ENCODE results near the gene NEGR1. TPM values are rescaled to one million over a fixed set of nuclear protein-coding genes. Genes with fewer than 3 reads are reported as not detected.

NEGR1 gene
- total and polyA plus RNA-seq, 3 donors from 2014 or later = 2.9 to 7.6 (median 3.1) TPM

- Histone ChIP-seq H3K4me1 (no peaks in the 10 kb centered on the region), H3K4me3 (no peak overlapping the region), H3K9me3 (no peaks in the 10 kb centered on the region), H3K27me3 (no peaks in the 10 kb centered on the region), H3K36me3 (ENCODE audit: low read depth, missing control alignments) (no peaks in the 10 kb centered on the region), H3K27ac (no peak overlapping the region)
- TF ChIP-seq POLR2A (IDR thresholded peaks at IDR 0.05) (no peak), CTCF (IDR thresholded peaks at IDR 0.05) (no peak)
- WGBS, 2 donors = 85 to 86% methylated on average over 4 of the region's 4 CpGs
- DNase-seq = no peak
- intact Hi-C loops (cut with DNase I; ENCODE audit: low total_unique reads) = no loop called here
These were observed 621.9 kb downstream of the NEGR1 start for GRCh38 chr1:71660411-71660810.

GRCh38 chr1:71657891-71658679 is 624.3 kb downstream of the NEGR1 start:
- Histone ChIP-seq H3K9me3 (no peaks in the 10 kb centered on the region), H3K4me1 (no peaks in the 10 kb centered on the region), H3K27me3 (no peaks in the 10 kb centered on the region), H3K36me3 (ENCODE audit: low read depth, missing control alignments) (no peaks in the 10 kb centered on the region), H3K4me3 (no peak overlapping the region), H3K27ac (no peak overlapping the region)
- WGBS, 2 donors = 54 to 67% methylated on average over 4 of the region's 4 CpGs
- no peak for TF ChIP-seq POLR2A (IDR thresholded peaks at IDR 0.05)
- no peak for TF ChIP-seq CTCF (IDR thresholded peaks at IDR 0.05)
- intact Hi-C loops (cut with DNase I; ENCODE audit: low total_unique reads) = no loop called here
- no peak for DNase-seq

- Histone ChIP-seq H3K27me3 (no peaks in the 10 kb centered on the region), H3K9me3 (no peaks in the 10 kb centered on the region), H3K4me3 (no peak overlapping the region), H3K36me3 (ENCODE audit: low read depth, missing control alignments) (no peaks in the 10 kb centered on the region), H3K27ac (no peak overlapping the region), H3K4me1 (no peaks in the 10 kb centered on the region)
- no peak for TF ChIP-seq POLR2A (IDR thresholded peaks at IDR 0.05)
- no peak for TF ChIP-seq CTCF (IDR thresholded peaks at IDR 0.05)
- intact Hi-C loops (cut with DNase I; ENCODE audit: low total_unique reads) = no loop called here
- WGBS, 2 donors = 50 to 61% methylated on average over 1 of the region's 1 CpG
- no peak for DNase-seq
These were observed 625.4 kb downstream of the NEGR1 start for GRCh38 chr1:71656902-71657301.

- intact Hi-C loops (cut with DNase I; ENCODE audit: low total_unique reads) = no loop called here
- no peak for TF ChIP-seq POLR2A (IDR thresholded peaks at IDR 0.05)
- no peak for TF ChIP-seq CTCF (IDR thresholded peaks at IDR 0.05)
- H3K4me1 ChIP-seq = no peaks in the 10 kb centered on the region
- WGBS, 2 donors = 29 to 44% methylated on average over 2 of the region's 2 CpGs
- DNase-seq = no peak
- H3K27me3 ChIP-seq = no peaks in the 10 kb centered on the region
- H3K36me3 ChIP-seq (ENCODE audit: low read depth, missing control alignments) = no peaks in the 10 kb centered on the region
- H3K9me3 ChIP-seq = no peaks in the 10 kb centered on the region
- no peak overlapping the region for H3K27ac ChIP-seq
- H3K4me3 ChIP-seq = no peak overlapping the region
These were observed 626.7 kb downstream of the NEGR1 start for GRCh38 chr1:71655604-71656003.

GRCh38 chr1:71653952-71654351 is 628.4 kb downstream of the NEGR1 start:
- intact Hi-C loops (cut with DNase I; ENCODE audit: low total_unique reads) = no loop called here
- no peaks in the 10 kb centered on the region for H3K27me3 ChIP-seq

More at GRCh38 chr1:71653952-71654351, 628.4 kb downstream of the NEGR1 start:
- H3K36me3 ChIP-seq (ENCODE audit: low read depth, missing control alignments) = no peaks in the 10 kb centered on the region
- H3K4me3 ChIP-seq = no peak overlapping the region
- H3K27ac ChIP-seq = no peak overlapping the region
- no peak for DNase-seq
- WGBS, 2 donors = 81 to 91% methylated on average over 2 of the region's 2 CpGs
- H3K4me1 ChIP-seq = no peaks in the 10 kb centered on the region
- H3K9me3 ChIP-seq = no peaks in the 10 kb centered on the region
- no peak for TF ChIP-seq POLR2A (IDR thresholded peaks at IDR 0.05)
- TF ChIP-seq CTCF (IDR thresholded peaks at IDR 0.05) = no peak

All from testis (tissue), 3 donors.